Right lobe of liver (tissue), 6 donors: ENCODE measurements around the gene RAB31. TPM values are rescaled to one million over a fixed set of nuclear protein-coding genes. Genes with fewer than 3 reads are reported as not detected.

ENCODE experiments used
- ATAC-seq, 4 donors: fragments of 200-7000 bp; cut with Tn5 transposase; one replicate each; pipeline ENCODE4 v1.9.1; 2020; ENCODE audit warnings: mild to moderate bottlenecking in 4 of 4, moderate library complexity in 4 of 4
- DNase-seq, 3 donors: peaks; one replicate each; pipeline ENCODE4 v3.0.0-alpha.2; 2020
- H3K27ac ChIP-seq, 3 donors: fragments of 200-600 bp; one replicate each; pipeline ENCODE4 v1.8.0; 2022
- H3K27me3 ChIP-seq, 2 donors: fragments of 200-600 bp; one replicate each; pipeline ENCODE4 v1.8.0; 2022
- H3K36me3 ChIP-seq, 4 donors: fragments of 200-600 bp; sonication (generic) in 1 of 4; one replicate each; pipeline versions ENCODE4 v1.5.1 to v1.8.0; 2017 to 2022; ENCODE audit warnings: control low read depth in 1 of 4
- H3K4me1 ChIP-seq, 4 donors: fragments of 200-600 bp; sonication (generic) in 1 of 4; one replicate each; pipeline versions ENCODE4 v1.5.1 to v1.8.0; 2017 to 2022; ENCODE audit warnings: control low read depth in 1 of 4
- H3K4me3 ChIP-seq, 3 donors: fragments of 200-600 bp; one replicate each; pipeline ENCODE4 v1.8.0; 2022
- H3K9me3 ChIP-seq, 4 donors: fragments of 200-600 bp; sonication (generic) in 1 of 4; one replicate each; pipeline versions ENCODE4 v1.5.1 to v1.8.0; 2017 to 2022; ENCODE audit warnings: control low read depth in 1 of 4
- CTCF ChIP-seq, 4 donors: fragments of 200-600 bp in 3 of 4; fragments of 450-650 bp in 1 of 4; IDR thresholded peaks; one replicate each; pipeline versions ENCODE4 v1.5.1 to v1.8.0; 2016 to 2022; ENCODE audit warnings: antibody characterized with exemption in 4 of 4, mild to moderate bottlenecking in 2 of 4
- POLR2A ChIP-seq: fragments of 450-650 bp; IDR thresholded peaks from one replicate; pipeline ENCODE4 v1.6.1; 2017; ENCODE audit warnings: antibody characterized with exemption, mild to moderate bottlenecking
- WGBS: methylation state at CpG from one replicate; pipeline ENCODE4 v1.1.6; 2018; ENCODE audit warnings: low coverage, low lambda C conversion rate; ENCODE audit not compliant: insufficient coverage; ENCODE audit errors: missing lambda C conversion rate; 5-methylcytosine and 5-hydroxymethylcytosine counted together
- intact Hi-C, 2 donors: fragments of 100-400 bp; cut with DNase I; formaldehyde crosslinking; loops; one replicate each; pipeline versions ENCODE4 v1.11.2 to v1.14.1; 2022
- total RNA-seq, 6 experiments: library from RNA; depleted of rRNA in 2 of 6; stranded (reverse); fragments of >200 nt in 2 of 6; fragmentation: NEBNext Ultra II Directional in 3 of 6; extraction: Animal tissue kit (Norgen Biotek cat#: 25700) in 3 of 6; gene quantifications; one replicate each; pipeline versions ENCODE4 v1.1.0 to v1.2.4, GENCODE V29; 2016 to 2023
- donor health status: DM: no; HTN: yes; CAD: no.
- donor health status: DM: no; HTN: no; CAD: no.
- donor health status: DM: no; HTN: no; CAD: no.
- donor health status: DM: no; HTN: yes; CAD: no.
- donor health status: DM: no; HTN: yes; CAD: no.

Gene RAB31
- total RNA-seq, 6 experiments from 2014 or later = 3.0 to 14.3 (median 5.4) TPM

- no peak overlapping the region for H3K4me3 ChIP-seq
- H3K27me3 ChIP-seq = no peaks in the 10 kb centered on the region
- H3K4me1 ChIP-seq = peaks cover 0 to 12% (median 0%) of the 10 kb centered on the region in 4 donors
- 86% methylated on average over 4 of the region's 8 CpGs for WGBS
- ATAC-seq = no peak
- intact Hi-C loops = no loop called here
- TF ChIP-seq CTCF (IDR thresholded peaks at IDR 0.05) (no peak), POLR2A (no peak)
- H3K27ac ChIP-seq = no peak overlapping the region
- no peaks in the 10 kb centered on the region for H3K36me3 ChIP-seq
- DNase-seq = peak in 1 of 3 donors; percentile 34
- no peaks in the 10 kb centered on the region for H3K9me3 ChIP-seq
These were observed 30.3 kb downstream of the RAB31 start for GRCh38 chr18:9738266-9738969.

- Histone ChIP-seq H3K9me3 (no peaks in the 10 kb centered on the region), H3K4me1 (peaks cover 0 to 12% (median 0%) of the 10 kb centered on the region in 4 donors), H3K4me3 (no peak overlapping the region), H3K36me3 (no peaks in the 10 kb centered on the region), H3K27ac (no peak overlapping the region), H3K27me3 (no peaks in the 10 kb centered on the region)
- DNase-seq (peak in 1 of 3 donors; percentile 23), ATAC-seq (no peak)
- WGBS = 20% methylated on average over 1 of the region's 1 CpG
- intact Hi-C loops = no loop called here
- TF ChIP-seq CTCF (IDR thresholded peaks at IDR 0.05) (no peak), POLR2A (no peak)
These were observed 31.4 kb downstream of the RAB31 start for GRCh38 chr18:9739516-9739915.

DNA sequence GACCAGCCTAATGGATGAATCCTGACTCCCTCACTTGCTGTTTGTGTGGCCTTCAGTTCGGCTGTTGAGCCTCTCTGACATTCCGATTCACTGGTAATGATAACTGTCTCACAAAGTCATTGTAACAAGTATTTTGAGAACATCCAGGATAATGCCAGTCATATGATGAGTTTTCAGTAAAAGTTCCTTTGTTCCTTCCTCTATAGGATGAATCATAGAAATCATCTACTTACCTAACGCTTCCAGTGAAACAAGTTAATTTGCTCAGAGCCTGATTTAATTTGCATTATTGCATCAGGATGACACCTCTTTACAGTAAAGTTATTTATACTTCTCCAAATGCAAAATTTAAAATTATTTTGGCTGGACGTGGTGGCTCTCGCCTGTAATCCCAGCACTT, 32.0 kb downstream of the RAB31 start:
- Histone ChIP-seq H3K36me3 (no peaks in the 10 kb centered on the region), H3K4me3 (no peak overlapping the region), H3K27me3 (no peaks in the 10 kb centered on the region), H3K27ac (no peak overlapping the region), H3K4me1 (peaks cover 0 to 12% (median 0%) of the 10 kb centered on the region in 4 donors), H3K9me3 (no peaks in the 10 kb centered on the region)
- ATAC-seq = no peak
- 73% methylated on average over 5 of the region's 5 CpGs for WGBS
- intact Hi-C loops = no loop called here
- DNase-seq = no peak
- TF ChIP-seq CTCF (IDR thresholded peaks at IDR 0.05) = no peak

DNA sequence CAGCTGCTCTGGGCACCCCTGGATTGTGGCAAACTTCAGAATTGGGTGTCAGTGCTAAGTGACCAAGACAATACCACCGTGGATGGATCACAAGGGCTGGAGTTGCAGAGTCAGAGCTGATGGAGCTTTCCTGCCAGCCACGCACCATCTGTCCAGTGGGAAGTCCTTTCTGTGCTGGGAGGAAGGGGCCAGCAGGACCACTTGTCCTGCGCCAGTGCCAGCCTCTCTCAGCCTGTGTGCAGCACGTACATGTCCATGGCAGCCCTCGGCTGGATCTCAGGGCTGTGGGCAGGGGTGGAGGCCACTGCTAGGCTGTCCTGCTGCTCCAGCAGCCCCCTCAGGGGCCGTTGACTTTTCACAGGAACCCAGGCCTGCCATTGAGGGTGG, 33.3 kb downstream of the RAB31 start:
- peak in 1 of 4 donors; percentile 20 for ATAC-seq
- Histone ChIP-seq H3K4me1 (peaks cover 0 to 12% (median 0%) of the 10 kb centered on the region in 4 donors), H3K27ac (peak overlapping the region in 1 of 3 donors; percentile 0), H3K36me3 (no peaks in the 10 kb centered on the region), H3K4me3 (no peak overlapping the region), H3K9me3 (no peaks in the 10 kb centered on the region), H3K27me3 (no peaks in the 10 kb centered on the region)
- intact Hi-C loops = no loop called here
- 57% methylated on average over 1 of the region's 6 CpGs for WGBS
- TF ChIP-seq CTCF (IDR thresholded peaks at IDR 0.05) = no peak
- no peak for TF ChIP-seq POLR2A
- DNase-seq = peak in 1 of 3 donors; percentile 38
